KG1 (cell line): ENCODE measurements around the gene HIVEP1.

ENCODE experiments used
- DNase-seq: peaks from one replicate; lab custom pipeline; 2025; lab: John Stamatoyannopoulos, UW

The HIVEP1 gene

DNA sequence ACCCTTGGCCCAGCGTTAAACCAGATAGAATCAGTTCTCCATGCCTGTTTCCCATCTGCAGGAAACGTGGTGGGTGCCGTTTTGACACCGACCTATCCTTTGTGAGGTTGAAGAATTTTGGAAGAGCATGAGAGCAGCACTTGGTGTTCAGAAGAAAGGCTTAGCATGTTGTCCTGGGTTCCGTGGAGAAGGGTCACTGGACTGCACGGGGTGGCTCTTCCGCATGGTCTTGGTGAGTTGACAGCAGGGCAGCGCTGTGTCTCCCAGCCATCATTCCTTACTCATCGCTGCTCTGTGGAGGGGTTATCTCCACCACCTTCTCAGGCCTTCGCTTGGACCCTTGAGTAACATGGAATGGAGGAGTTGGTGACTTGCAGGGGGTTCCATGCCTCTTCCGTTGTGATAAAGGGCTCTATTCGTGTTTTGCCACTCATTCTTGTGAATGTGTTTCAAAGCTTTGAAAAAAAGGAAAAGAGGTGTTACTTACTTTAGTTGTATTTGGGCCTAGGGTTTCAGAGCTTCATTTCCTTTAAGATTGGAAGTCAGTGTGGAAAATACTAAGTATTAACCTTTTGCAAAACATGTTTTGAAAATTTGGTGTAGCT, 8.2 kb downstream of the HIVEP1 start:
- DNase-seq = no peak

DNA sequence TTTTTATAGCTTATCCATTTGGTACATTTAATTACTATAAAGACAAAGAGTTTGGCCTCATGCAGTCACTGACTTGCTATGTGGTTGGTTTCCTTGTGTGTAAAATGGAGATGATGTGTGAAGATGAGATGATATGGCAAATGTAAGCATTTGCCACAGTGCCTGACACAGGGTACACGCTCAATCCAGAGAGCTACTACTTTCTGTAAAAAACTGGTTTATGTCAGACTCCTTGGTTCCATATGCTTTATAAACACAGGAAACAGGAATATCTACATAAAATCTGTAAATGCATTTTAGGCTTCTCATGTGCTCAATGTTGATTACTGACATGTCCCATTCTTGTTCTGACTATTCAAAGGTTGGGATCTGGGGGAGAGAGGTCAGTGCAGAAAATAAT, 10.4 kb downstream of the HIVEP1 start:
- DNase-seq = no peak

DNA sequence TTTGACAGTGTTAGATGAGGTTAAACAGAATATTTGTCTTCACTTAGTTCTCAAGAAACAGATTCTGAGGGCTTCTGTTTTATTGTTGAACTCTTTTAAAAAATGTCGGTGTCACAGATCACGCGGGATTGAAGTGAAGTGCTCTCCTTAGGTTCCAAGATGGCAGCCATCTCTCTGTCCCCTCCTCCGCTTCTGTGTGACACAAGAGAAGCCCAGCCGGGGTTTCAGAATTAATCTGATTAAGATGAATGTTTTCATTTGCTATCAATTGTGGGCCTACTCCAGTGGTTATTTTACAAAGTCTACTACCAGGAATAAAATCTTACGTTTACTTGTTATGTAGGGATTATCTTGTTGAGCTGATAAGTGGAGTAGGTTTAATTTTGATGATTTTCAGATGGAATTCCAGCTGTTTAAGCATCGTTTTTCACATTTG, 10.9 kb downstream of the HIVEP1 start:
- no peak for DNase-seq

DNA sequence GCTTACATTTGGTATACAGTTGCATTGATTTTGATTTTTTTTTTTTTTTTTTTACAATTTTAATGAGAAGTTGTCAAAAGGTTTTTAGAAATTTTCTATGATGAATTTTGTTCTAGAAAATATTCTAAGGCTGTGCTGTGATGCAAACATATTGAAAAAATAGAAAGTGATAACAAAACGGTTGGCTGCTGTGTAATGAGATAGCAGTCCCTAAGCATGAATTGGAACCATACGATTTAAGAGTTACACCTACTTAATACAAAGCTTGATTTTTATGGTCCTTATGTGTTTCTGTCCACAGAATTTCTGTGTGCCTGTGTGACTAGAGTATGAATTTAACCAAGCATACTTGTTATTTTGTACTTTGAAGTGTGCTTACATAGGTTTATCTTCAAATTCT, 12.1 kb downstream of the HIVEP1 start:
- no peak for DNase-seq

DNA sequence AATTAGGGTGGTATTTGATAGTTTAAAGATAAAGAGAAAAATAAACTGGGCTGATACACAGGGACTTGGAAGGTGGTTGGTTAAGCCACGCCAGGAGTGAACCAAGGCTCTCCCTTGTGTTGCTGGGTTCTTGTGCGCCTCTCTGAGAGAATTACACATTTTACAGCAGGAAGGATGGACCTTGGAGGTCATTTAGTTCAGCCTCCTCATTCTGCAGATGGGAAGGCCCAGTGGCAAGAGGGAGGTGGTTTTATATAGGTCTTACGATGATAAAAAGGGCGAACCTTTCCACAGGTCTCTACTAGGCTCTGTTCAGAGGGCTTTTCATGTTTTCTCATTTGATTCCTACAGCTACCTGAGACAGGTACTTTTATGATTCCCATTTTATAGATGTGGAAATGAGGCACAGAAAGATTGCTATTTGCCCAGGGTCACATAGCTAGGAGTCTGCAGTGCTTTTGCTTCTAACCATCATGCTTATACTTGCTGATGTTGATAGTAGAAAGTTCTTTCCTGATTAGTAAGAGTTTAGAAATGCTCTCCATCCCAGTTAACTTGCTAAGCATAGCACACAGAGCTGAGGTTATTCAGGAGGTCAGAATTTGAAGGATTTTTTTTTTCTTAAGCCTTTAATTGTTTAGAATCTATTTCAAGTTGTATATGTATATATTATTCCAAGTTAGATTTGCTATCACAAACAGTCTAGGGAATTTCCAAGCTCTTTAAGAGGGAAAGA, 12.8 kb downstream of the HIVEP1 start:
- DNase-seq = no peak

DNA sequence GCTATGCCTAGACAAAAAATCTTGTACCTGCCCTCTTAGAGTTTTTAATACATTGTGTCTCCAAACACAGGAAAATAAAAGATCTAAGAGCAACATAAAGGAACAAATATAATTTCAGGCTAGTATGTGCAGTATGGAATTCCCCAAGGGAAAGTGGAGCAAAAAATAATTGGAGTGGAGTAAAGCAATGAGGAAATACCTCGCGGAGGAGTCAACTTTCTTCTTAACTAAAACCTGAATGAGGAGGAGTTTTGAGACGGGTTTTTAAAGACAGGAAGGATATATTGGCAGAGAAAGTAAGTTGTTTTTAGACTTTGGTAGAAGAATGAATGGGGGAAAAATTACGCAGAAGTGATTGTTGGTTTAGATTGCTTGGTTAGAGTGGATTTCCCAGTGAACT, 14.0 kb downstream of the HIVEP1 start:
- DNase-seq = no peak

DNA sequence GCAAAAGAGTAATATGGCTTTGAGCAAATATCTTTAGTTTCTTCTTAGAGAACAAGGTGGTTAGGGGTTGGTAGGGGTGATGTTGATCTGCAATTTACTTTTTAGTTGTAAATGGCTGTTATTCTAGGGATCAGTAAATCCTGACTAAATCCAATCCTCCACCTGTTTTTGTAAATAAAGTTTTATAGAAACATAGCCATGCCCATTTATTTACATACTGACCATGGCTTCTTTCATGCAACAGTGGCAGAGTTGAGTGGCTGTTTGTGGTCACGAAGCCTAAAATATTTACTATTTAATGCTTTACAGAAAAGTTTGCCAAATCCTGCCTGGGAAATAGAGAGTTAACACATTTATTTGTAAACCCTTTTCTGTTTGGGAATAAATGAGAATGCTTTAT, 14.7 kb downstream of the HIVEP1 start:
- DNase-seq = no peak

DNA sequence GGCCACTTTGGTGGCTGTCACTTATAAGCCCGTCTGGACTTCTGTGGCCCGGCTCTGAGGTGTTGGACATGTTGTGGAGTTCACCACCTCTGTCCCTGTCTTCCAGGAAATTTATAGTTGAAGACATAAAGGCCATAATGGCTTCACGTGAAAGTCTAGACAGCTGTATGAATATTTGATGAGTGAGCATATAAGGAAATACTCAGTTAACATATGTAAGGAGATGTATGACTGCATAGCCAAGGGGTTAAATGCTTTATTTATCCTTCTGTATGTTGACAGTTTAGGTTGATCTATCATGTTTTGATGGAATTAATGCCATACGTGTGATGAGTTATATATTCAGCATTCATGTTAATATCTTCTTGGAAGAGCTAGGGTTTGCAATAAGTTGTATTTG, 16.1 kb downstream of the HIVEP1 start:
- no peak for DNase-seq

DNA sequence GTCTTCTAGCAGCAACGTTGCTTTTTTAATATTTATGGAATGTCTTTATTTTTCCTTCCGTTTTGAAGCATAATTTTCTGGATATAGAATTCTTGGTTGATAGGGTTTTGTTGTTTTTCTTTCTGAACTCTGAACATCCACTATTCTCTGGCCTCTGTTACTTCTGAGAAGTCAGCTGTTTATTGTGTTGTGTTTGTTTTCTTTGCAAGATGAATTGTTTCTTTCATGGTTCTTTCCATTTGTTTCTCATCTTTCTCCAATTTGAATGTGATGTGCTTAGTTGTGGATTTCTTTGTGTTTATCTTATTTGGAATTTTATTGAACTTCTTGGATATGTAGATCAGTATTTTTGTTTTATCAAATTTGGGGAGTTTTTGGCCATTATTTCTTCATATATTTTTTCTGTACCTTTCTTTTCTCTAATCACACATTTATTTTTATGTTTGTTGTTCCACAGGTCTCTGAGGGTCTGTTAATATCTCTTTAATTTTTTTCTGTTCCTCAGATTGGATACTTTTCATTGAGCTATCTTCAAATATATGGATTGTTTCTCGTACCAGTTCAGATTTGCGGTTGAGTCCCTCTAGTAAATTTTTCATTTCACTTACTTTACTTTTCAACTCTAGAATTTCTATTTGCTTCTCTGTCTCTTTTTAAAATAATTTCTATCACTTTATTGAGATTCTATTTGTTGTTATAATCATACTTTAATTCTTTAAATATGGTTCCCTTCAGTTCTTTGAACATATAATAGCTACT, 18.0 kb downstream of the HIVEP1 start:
- no peak for DNase-seq

DNA sequence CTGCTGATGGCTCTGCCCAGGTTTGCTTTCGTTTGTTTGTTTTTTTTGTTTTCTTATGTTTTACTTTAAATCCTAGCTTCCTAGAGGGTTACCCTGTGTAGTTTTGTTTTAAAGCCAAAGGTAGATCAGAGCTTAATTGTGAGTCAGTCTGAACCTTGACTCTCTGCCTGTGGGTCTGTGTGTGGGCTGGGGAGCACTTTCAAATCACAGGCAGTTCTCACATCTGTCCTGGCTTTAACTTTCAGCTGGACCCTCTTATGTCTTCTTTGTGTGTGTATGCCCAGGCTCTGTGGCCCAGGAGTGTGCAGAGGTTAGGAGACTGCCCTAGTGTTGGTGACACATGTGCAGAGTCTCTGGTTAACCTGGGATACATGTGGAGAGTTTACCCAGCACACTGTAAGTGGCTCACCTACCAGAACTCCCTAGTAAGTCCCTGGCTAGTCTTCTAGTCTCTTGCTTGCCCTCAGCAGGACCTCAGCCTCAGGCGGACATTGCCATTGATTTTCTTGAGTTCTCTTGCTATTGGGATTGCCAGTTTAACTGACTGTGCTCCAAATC, 19.0 kb downstream of the HIVEP1 start:
- no peak for DNase-seq

DNA sequence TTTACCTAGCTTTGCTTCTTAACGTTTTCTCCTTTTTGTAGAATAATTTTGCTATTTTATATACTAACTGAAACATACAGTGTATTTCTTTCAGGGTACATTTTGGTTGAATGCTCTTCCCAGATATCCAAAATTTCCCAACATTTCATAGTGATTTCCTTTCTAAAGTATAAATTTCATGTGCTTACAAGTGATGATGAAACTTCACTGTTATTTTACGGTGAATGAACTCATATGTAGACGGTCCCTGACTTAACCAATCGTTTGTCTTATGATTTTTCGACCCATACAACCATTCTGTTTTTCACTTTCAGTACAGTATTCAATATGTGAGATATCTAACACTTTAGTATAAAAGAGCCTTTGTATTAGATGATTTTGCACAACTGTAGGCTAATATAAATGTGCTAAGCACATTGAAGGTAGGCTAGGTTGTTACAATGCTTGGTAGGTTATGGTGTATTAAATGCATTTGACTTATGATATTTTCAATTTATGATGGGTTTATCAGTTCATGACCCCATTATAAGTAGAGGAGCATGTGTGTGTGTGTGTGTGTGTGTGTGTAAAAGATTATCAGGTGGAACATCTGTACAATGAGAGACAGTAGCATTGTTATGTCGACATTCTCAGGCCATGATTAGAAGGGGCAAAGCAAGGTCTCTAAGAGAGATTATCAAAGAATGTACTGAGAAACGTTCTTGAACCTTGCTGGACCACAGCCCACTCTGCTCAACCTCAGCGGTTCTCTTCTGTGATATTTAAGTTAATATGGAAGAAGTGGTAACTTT, 20.9 kb downstream of the HIVEP1 start:
- DNase-seq = no peak

DNA sequence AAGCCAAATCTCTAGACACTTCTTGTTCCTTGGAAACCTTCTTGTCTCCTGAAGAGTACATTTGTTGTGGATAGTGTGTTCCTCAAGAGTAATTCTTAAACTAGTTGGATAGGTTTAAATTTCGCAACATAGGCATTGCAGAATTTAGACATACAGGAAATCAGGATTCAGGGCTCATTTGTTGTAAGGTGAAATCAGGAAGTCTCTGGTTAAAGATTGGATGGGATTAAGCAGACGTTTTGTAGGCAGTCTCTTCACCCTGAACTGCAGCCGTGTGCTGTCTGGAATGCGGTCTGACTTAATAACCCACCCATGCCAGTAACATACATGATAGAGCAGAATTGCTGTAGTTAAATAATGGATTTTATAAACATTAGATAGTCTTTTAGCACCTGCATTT, 21.7 kb downstream of the HIVEP1 start:
- no peak for DNase-seq

DNA sequence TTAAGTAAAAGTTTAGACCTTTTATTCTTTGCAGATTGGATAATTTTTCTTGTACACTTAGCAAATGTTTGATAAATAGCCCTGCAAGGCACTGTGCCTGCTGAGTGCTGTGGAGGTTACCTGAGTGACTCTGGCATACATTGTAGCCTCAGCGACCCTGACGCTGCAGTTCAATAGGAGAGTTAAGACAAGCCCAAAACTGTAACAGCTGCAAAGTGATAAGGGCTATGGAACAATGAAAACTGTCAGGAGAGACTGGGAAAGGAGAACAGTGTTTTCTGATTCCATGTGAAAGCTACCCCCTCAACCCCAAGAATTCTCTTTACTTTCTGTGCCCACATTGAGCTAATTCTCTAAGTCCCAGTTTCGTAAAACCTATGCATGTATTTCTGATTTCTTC, 22.2 kb downstream of the HIVEP1 start:
- DNase-seq = no peak

DNA sequence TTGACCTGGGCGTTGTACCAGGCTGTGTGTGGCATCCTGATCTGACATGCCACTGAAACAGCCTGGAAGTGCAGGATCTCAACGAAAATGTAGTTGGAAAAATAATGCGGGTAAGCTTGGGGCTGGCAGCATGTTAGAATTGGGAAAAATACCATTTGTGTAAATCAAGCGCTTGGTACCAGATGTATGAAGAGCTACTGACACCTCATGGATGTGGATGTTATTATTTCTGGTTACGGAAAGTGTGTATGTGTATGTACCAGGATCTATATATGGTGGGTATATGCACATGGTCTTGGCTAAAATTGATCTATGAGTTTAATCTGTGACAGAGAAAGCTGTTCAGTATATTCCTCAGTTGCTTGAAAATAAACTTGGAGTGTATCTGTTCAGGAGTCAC, 22.7 kb downstream of the HIVEP1 start:
- DNase-seq = no peak

DNA sequence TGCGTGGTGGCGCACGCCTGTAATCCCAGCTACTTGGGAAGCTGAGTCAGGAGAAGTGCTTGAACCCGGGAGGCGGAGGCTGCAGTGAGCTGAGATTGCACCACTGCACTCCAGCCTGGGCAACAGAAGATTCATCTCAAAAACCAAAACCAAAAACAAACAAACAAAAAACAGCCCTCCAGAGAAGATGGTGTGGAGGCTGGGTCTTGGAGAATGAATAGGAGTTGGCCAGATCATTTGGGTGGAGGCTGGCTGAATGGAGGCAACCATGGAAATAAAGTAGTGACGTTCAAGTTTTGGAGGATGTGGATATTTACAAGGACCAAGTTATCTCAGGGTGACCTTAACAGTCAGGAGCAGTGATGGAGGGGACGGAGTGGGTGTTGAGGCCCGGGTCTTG, 24.7 kb downstream of the HIVEP1 start:
- no peak for DNase-seq

DNA sequence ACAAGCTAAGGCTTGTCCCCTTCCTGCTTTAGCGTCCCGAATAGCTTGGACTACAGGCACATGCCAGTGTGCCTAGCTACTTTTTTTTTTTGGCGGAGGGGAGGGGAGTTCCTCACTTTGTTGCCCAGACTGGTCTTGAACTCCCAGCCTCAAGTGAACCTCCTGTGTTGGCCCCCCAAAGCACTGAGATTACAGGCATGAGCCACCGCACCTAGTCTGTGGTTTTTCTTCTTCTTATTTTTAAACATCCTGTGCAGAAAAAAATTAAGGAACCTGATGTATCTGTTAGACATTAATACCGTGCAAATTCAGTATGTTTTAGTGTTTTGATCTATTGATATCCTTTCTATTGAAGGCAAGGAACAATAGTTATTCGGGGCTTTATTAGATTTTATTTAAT, 25.7 kb downstream of the HIVEP1 start:
- DNase-seq = no peak

DNA sequence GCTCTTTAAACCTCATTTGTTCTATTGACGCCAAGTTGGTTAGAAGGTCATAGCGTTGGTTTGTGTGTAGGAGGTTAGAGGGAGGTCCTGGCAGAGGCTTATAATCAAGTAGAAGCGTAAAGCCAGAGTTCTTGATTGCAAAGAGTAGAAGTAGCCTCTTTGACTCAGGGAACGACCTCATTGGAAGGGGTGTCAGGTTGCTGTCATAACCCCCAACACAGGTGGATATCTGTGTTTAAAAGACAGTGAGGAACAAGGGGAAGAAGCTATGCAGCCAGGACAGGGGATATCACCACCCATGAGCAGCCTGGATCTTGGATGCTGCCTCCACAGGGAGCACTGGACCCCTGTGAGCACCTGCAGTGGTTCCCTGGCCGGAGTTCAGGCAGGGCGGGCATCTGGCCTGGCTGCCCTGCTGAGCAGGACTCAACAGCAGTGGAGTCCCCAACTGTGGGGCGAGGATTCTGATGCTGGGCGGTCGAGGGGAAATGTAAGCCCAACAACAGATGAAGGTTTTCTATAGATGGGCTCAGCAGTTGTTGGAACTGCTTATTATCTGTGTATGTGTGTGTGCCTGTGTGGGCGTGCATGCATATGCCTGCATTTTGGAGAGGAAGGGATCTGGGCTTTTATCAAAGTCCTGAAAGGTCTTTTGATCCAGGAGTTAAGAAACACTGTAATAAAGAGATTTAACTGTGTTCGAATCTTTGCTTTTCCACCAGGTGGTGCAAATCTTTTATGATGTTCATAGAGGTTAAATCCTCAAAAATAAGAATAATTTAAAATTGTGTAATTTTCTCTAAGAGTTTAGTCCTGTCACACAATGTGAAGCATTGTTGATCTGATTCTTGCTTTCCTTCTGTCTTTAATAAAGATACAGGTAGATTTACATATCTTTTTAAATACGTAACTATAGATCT, 27.7 kb downstream of the HIVEP1 start:
- no peak for DNase-seq

DNA sequence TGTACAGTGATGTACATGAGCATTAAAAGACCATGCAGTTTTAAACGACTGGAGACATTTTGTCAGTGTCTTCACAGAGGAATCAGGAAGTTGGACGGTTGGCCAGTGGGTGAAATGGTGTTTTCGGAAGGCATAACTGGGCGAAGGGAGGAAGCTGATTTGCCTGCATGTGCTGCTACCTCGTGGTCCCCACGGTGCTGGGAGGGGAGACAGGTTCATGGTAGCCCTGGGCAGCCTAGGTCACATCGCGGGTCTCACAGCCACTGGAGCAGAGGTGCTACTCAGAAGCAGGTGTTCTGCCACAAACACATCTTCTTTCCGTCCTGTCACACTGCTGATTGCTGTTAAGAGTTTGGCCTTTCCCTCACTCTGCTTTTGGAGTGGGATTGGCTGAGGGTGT, 35.2 kb downstream of the HIVEP1 start:
- no peak for DNase-seq

DNA sequence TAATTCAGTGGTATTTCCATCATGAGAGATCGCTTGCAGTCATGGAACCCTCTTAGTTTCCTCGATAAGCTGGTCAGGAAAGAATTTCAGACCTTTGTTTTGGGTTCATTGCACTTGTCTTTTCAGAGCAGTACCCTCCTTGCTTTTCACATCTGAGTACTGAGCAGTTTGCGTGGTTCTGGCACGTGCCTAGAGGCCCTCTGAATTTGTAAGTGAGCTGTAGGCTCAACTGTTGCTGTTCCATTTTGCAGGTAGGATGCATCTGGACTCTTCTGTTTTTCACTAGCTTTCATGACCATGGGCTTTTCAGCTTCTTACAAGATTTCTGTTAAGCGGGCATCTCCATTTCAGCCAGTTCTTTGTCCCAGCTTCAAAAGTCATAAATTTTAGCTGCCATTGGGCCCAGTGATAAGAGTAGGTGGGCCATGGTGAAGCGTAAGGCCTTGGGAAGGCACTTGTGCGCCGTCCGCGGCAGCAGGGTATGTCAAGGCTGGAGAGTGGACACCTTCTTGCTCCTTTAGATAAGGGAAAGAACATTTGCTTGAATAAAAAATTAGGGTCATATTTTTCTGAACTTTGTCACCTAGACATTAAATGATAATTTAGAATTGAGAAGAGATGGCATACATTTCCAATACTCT, 35.8 kb downstream of the HIVEP1 start:
- no peak for DNase-seq

DNA sequence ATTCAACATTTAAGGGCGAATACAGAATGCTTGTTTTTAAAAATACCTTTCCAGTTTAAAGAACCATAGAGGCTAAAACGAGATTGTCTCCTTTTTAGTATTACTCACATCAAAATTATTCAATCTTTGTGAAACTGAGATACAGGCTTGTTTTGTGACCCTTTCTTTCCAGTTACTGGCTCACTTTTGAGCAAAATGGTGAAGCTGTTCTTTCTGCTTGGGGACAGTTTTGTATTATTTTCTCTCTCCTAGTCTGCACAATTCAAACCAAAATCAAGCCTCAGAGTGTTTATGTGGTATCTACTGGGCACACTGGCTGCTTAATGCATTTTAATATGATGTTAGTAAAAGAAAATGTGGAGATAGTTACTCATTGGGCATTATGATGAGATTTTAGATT, 36.5 kb downstream of the HIVEP1 start:
- no peak for DNase-seq

DNA sequence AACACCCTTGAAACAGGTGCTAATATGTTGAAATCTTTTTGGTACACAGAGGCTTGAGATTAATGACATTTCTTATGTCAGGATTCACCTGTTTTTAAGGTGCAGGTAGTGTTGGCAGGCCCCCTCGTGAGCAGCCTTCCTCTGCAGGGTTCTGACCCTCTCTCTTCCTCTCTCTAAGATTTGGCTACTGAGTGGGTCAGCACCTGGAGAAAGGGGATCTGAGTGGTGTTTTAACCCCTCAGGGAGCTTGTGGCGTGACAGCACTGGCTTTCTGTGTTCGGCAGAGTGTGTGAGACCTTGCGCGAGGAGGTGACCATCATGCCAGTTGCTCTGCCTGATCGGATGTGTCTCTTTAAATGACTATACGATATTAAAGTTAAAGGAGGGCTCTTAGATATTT, 37.1 kb downstream of the HIVEP1 start:
- DNase-seq = no peak
